Measurements from ENCODE around the gene UQCC2. TPM values are rescaled to one million over a fixed set of nuclear protein-coding genes. Genes with fewer than 3 reads are reported as not detected.

Gene UQCC2
- polyA plus RNA-seq, 1 donor = 65.1 TPM

- no peak for DNase-seq
These were observed 34.9 kb downstream of the UQCC2 start for GRCh38 chr6:33676416-33677142.

GRCh38 chr6:33675968-33676367 is 35.5 kb downstream of the UQCC2 start:
- no peak for DNase-seq

GRCh38 chr6:33673851-33674250 is 37.6 kb downstream of the UQCC2 start:
- DNase-seq = no peak

GRCh38 chr6:33672808-33673207 is 38.7 kb downstream of the UQCC2 start:
- DNase-seq = no peak

- no peak for DNase-seq
These were observed 39.8 kb downstream of the UQCC2 start for GRCh38 chr6:33671744-33672072.

- no peak for DNase-seq
These were observed 40.3 kb downstream of the UQCC2 start for GRCh38 chr6:33670971-33671743.

- DNase-seq = no peak
These were observed 41.3 kb downstream of the UQCC2 start for GRCh38 chr6:33670086-33670660.

- DNase-seq = no peak
These were observed 42.6 kb downstream of the UQCC2 start for GRCh38 chr6:33668914-33669313.

- no peak for DNase-seq
These were observed 43.2 kb downstream of the UQCC2 start for GRCh38 chr6:33668328-33668727.

- DNase-seq = no peak
These were observed 43.7 kb downstream of the UQCC2 start for GRCh38 chr6:33667776-33668175.

GRCh38 chr6:33667072-33667471 is 44.4 kb downstream of the UQCC2 start:
- DNase-seq = no peak

- no peak for DNase-seq
These were observed 45.5 kb downstream of the UQCC2 start for GRCh38 chr6:33665957-33666356.

- no peak for DNase-seq
These were observed 46.9 kb downstream of the UQCC2 start for GRCh38 chr6:33664506-33665057.

GRCh38 chr6:33663727-33664449 is 47.6 kb downstream of the UQCC2 start:
- DNase-seq = no peak

GRCh38 chr6:33663028-33663427 is 48.5 kb downstream of the UQCC2 start:
- DNase-seq = no peak

- DNase-seq = no peak
These were observed 49.2 kb downstream of the UQCC2 start for GRCh38 chr6:33662318-33662717.

- DNase-seq = no peak
These were observed 50.2 kb downstream of the UQCC2 start for GRCh38 chr6:33661106-33661838.

GRCh38 chr6:33659986-33660385 is 51.5 kb downstream of the UQCC2 start:
- no peak for DNase-seq

GRCh38 chr6:33658982-33659689 is 52.4 kb downstream of the UQCC2 start:
- no peak for DNase-seq

GRCh38 chr6:33656844-33657243 is 54.7 kb downstream of the UQCC2 start:
- no peak for DNase-seq

Measured in left kidney (tissue), 2 donors.